Peyer's patch (tissue), 4 donors: Measurements from ENCODE around the gene RNF166.

Source experiments
- CTCF ChIP-seq, 6 experiments: fragments of 450-650 bp in 4 of 6; fragments of 200-600 bp in 2 of 6; sonication (generic) in 1 of 6; IDR thresholded peaks; one replicate each; pipeline ENCODE4 v1.5.1; 2017 to 2019; ENCODE audit warnings: antibody characterized with exemption in 6 of 6, mild to moderate bottlenecking in 3 of 6, moderate library complexity in 1 of 6
- POLR2A ChIP-seq, 2 donors: fragments of 450-650 bp; IDR thresholded peaks; one replicate each; pipeline ENCODE4 v1.5.1; 2017; ENCODE audit warnings: antibody characterized with exemption in 2 of 2, mild to moderate bottlenecking in 2 of 2, moderate library complexity in 2 of 2

DNA sequence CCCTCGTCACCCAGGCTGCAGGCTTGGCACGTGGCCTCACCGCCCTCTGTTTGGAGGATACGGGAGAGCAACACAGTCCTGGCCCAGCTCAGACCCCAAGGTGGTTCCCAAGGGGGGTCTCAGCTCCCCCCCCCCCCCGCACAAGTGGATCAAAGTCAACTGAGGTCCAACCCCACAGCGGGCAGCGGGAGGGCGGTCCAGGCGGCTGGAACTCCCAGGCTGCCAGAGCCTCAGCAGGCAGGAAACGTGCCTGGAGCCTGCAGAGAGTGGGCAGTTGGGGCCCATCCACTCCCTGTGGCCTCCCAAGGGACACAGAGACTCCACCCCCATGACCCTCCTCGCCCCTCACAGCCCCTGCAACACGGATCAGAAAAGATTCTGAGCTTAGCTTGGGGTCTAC, 42.2 kb upstream of the RNF166 start:
- TF ChIP-seq CTCF (IDR thresholded peaks at IDR 0.05) (no peak), POLR2A (IDR thresholded peaks at IDR 0.05) (no peak)
